ENCODE results near the gene STRADA. TPM values are rescaled to one million over a fixed set of nuclear protein-coding genes. Genes with fewer than 3 reads are reported as not detected.

Gene STRADA
- total and polyA plus RNA-seq, 10 of the 15 experiments (the other 5 are each of a cell fraction or from before 2014, with no cell fraction given) = 13.3 to 54.1 (median 44.0) TPM

- Histone ChIP-seq H3K79me2 (ENCODE audit: control insufficient read depth, insufficient read depth, low read length) (peaks cover 7% of the 10 kb centered on the region), H4K20me1 (ENCODE audit: control insufficient read depth, insufficient read depth) (peaks cover 2% of the 10 kb centered on the region; the same call in 1 of the 2 replicates), H3K36me3 (ENCODE audit: control insufficient read depth in 2 of 2, insufficient read depth in 2 of 2, low read length in 1 of 2) (peaks cover 10 to 24% of the 10 kb centered on the region in 2 experiments), H3K4me3 (no peak overlapping the region), H3K4me2 (ENCODE audit: control insufficient read depth, insufficient read depth) (no peak overlapping the region), H3K27me3 (replicated peaks in 1 of 2; ENCODE audit: control insufficient read depth in 2 of 2, insufficient read depth in 2 of 2, low read length in 1 of 2) (no peaks in the 10 kb centered on the region), H3K4me1 (ENCODE audit: control insufficient read depth, insufficient read depth, low read length) (no peaks in the 10 kb centered on the region; the same call in 1 of the 2 replicates), H3K27ac (ENCODE audit: control insufficient read depth, insufficient read depth) (no peak overlapping the region), H2AFZ (ENCODE audit: control insufficient read depth, low read depth, low read length) (no peak overlapping the region), H3K9me3 (replicated peaks; ENCODE audit: control insufficient read depth, insufficient read depth, low read length) (no peaks in the 10 kb centered on the region), H3K9ac (ENCODE audit: control insufficient read depth, insufficient read depth, low read length) (no peak overlapping the region)
- 66% methylated on average over 8 of the region's 10 CpGs for WGBS (ENCODE audit: insufficient coverage, insufficient replicate concordance, low lambda C conversion rate, missing lambda C conversion rate)
- ATAC-seq (no peak), DNase-seq (ENCODE audit: low read depth, low spot score) (no peak), FAIRE-seq (no peak)
- no TSS peak for BruUV-seq (replicated peaks)
- SMC1A ChIA-PET (ENCODE audit: uncharacterized antibody, unreplicated experiment) = no interaction called here
- CTCF ChIA-PET = interaction anchor here (0.6 kb wide), 1 partner anchor 179 kb away, joined by 3 read pairs; no protein-coding TSS in a partner anchor
- in situ Hi-C loops (cut with MboI) (no loop called here), intact Hi-C loops (cut with micrococcal nuclease; ENCODE audit: unreplicated experiment) (no loop called here)
- POLR2A ChIA-PET = interaction anchor here (0.6 to 1.1 kb wide), 3 partner anchors 9 to 11 kb away, joined by 3 read pairs; no protein-coding TSS in a partner anchor
- RAD21 ChIA-PET (ENCODE audit: unreplicated experiment) = no interaction called here
- TF ChIP-seq CBX3 (IDR thresholded peaks at IDR 0.05; ENCODE audit: borderline replicate concordance, low read depth) (no peak), E4F1 (IDR thresholded peaks at IDR 0.05; ENCODE audit: borderline replicate concordance, partially characterized antibody) (no peak), PBX3 (IDR thresholded peaks at IDR 0.05; ENCODE audit: insufficient replicate concordance, low read depth, low read length) (no peak), MYB (IDR thresholded peaks at IDR 0.05; ENCODE audit: borderline replicate concordance, low read depth, low read length) (no peak), ZZZ3 (IDR thresholded peaks at IDR 0.05; ENCODE audit: control insufficient read depth, insufficient read length, low read depth) (no peak)
These were observed 19.4 kb upstream of the STRADA start for GRCh38 chr17:63760771-63761539.
